ENCODE data around the gene TMEM140. TPM values are rescaled to one million over a fixed set of nuclear protein-coding genes. Genes with fewer than 3 reads are reported as not detected.

Gene TMEM140
- total and polyA plus RNA-seq, 11 donors, result 6.7 to 131 (median 26.5) TPM

- Histone ChIP-seq H3K27me3 (no peaks in the 10 kb centered on the region), H3K9me3 (peaks cover 0 to 35% (median 16%) of the 10 kb centered on the region in 12 donors), H3K4me1 (peaks cover 4 to 66% (median 45%) of the 10 kb centered on the region in 12 donors), H3K36me3 (peaks cover 0 to 39% (median 5%) of the 10 kb centered on the region in 9 donors), H3K27ac (no peak overlapping the region), H3K4me3 (no peak overlapping the region)
- no peak for TF ChIP-seq CTCF (IDR thresholded peaks at IDR 0.05)
- no peak for TF ChIP-seq POLR2A (IDR thresholded peaks at IDR 0.05)
- intact Hi-C loops (cut with DNase I), result no loop called here
- DNase-seq (no peak), ATAC-seq (no peak)
- 69 to 86% (median 79%) methylated on average over 1 of the region's 1 CpG for WGBS, 4 donors
Observed at GRCh38 chr7:135154734-135155133, 6.9 kb downstream of the TMEM140 start.

- intact Hi-C loops (cut with DNase I), result no loop called here
- peaks cover 16 to 66% (median 50%) of the 10 kb centered on the region in 12 donors for H3K4me1 ChIP-seq
- TF ChIP-seq POLR2A (IDR thresholded peaks at IDR 0.05) (no peak), CTCF (IDR thresholded peaks at IDR 0.05) (no peak)
- H3K27me3 ChIP-seq, result no peaks in the 10 kb centered on the region
- ATAC-seq, result no peak
- H3K36me3 ChIP-seq, result peaks cover 0 to 38% (median 5%) of the 10 kb centered on the region in 9 donors
- DNase-seq, result no peak
- H3K9me3 ChIP-seq, result peaks cover 0 to 35% (median 16%) of the 10 kb centered on the region in 12 donors
- H3K27ac ChIP-seq, result no peak overlapping the region
- no peak overlapping the region for H3K4me3 ChIP-seq
- WGBS, 4 donors, result 93 to 98% (median 96%) methylated on average over 1 of the region's 1 CpG
Observed at GRCh38 chr7:135156290-135156689, 8.4 kb downstream of the TMEM140 start.

- Histone ChIP-seq H3K27me3 (no peaks in the 10 kb centered on the region), H3K4me3 (no peak overlapping the region), H3K36me3 (peaks cover 0 to 31% (median 0%) of the 10 kb centered on the region in 9 donors), H3K27ac (peak overlapping the region in 11 of 12 donors; percentile 58 to 90 (median 80)), H3K4me1 (peaks cover 22 to 66% (median 52%) of the 10 kb centered on the region in 12 donors), H3K9me3 (peaks cover 0 to 35% (median 16%) of the 10 kb centered on the region in 12 donors)
- intact Hi-C loops (cut with DNase I), result no loop called here
- WGBS, 4 donors, result 78 to 95% (median 89%) methylated on average over 1 of the region's 1 CpG; no CpG with 5 or more reads in 1 of the 4 donors
- no peak for DNase-seq
- no peak for TF ChIP-seq CTCF (IDR thresholded peaks at IDR 0.05)
- no peak for TF ChIP-seq POLR2A (IDR thresholded peaks at IDR 0.05)
- peak; percentile 41 to 68 (median 52) for ATAC-seq
Observed at GRCh38 chr7:135158141-135158655, 10.3 kb downstream of the TMEM140 start.

GRCh38 chr7:135158874-135159273, 11.0 kb downstream of the TMEM140 start:
- H3K4me3 ChIP-seq, result no peak overlapping the region

More at GRCh38 chr7:135158874-135159273, 11.0 kb downstream of the TMEM140 start:
- H3K27me3 ChIP-seq, result no peaks in the 10 kb centered on the region
- DNase-seq (no peak), ATAC-seq (peak in 2 of 4 donors; percentile 7 to 23)
- peak overlapping the region; percentile 11 to 90 (median 78) for H3K27ac ChIP-seq
- H3K36me3 ChIP-seq, result peaks cover 0 to 37% (median 0%) of the 10 kb centered on the region in 9 donors
- no peak for TF ChIP-seq CTCF (IDR thresholded peaks at IDR 0.05)
- 23 to 69% (median 40%) methylated on average over 6 of the region's 6 CpGs for WGBS, 4 donors
- peaks cover 22 to 64% (median 54%) of the 10 kb centered on the region in 12 donors for H3K4me1 ChIP-seq
- peaks cover 0 to 29% (median 15%) of the 10 kb centered on the region in 12 donors for H3K9me3 ChIP-seq
- intact Hi-C loops (cut with DNase I), result no loop called here
